LNCaP clone FGC (cell line): ENCODE measurements around the gene MAP3K6.

Source experiments
- DNase-seq: peaks from one replicate; pipeline ENCODE4 v3.0.0-alpha.2; 2011; ENCODE audit warnings: low read depth
- H3K4me3 ChIP-seq: 2 replicates; pipeline ENCODE4 v1.5.1; 2011; ENCODE audit warnings: mild to moderate bottlenecking, low read depth, low read length, control low read depth
- CTCF ChIP-seq: IDR thresholded peaks from 2 replicates; pipeline ENCODE4 v1.5.1; 2012; ENCODE audit warnings: mild to moderate bottlenecking; ENCODE audit not compliant: control insufficient read depth, insufficient read depth; ENCODE audit errors: extremely low read depth

The MAP3K6 gene

GRCh38 chr1:27372022-27372807, 5.5 kb upstream of the MAP3K6 start:
- no peak for DNase-seq
- no peak overlapping the region for H3K4me3 ChIP-seq
- TF ChIP-seq CTCF = no peak

GRCh38 chr1:27368869-27369582, 2.3 kb upstream of the MAP3K6 start:
- no peak for DNase-seq
- no peak for TF ChIP-seq CTCF
- H3K4me3 ChIP-seq = no peak overlapping the region

GRCh38 chr1:27367160-27367650, 444 bp upstream of the MAP3K6 start:
- no peak for TF ChIP-seq CTCF
- H3K4me3 ChIP-seq = peak overlapping the region; percentile 56
- no peak for DNase-seq

GRCh38 chr1:27366113-27366410, 699 bp downstream of the MAP3K6 start:
- no peak for DNase-seq
- H3K4me3 ChIP-seq = peak overlapping the region; percentile 56
- TF ChIP-seq CTCF = no peak

- DNase-seq = peak; percentile 43
- H3K4me3 ChIP-seq = peak overlapping the region; percentile 56
- TF ChIP-seq CTCF = no peak
Measured at GRCh38 chr1:27365372-27366112, 1.2 kb downstream of the MAP3K6 start.

GRCh38 chr1:27364696-27365371, 1.9 kb downstream of the MAP3K6 start:
- no peak for DNase-seq
- peak overlapping the region; percentile 31 for H3K4me3 ChIP-seq

More at GRCh38 chr1:27364696-27365371, 1.9 kb downstream of the MAP3K6 start:
- TF ChIP-seq CTCF = no peak
